Right lobe of liver (tissue), 4 donors: ENCODE data around the gene SPRR4.

Experiments used
- CTCF ChIP-seq, 4 donors: fragments of 200-600 bp in 3 of 4; fragments of 450-650 bp in 1 of 4; IDR thresholded peaks; one replicate each; pipeline versions ENCODE4 v1.5.1 to v1.8.0; 2016 to 2022; ENCODE audit warnings: antibody characterized with exemption in 4 of 4, mild to moderate bottlenecking in 2 of 4
- POLR2A ChIP-seq: fragments of 450-650 bp; IDR thresholded peaks from one replicate; pipeline ENCODE4 v1.6.1; 2017; ENCODE audit warnings: antibody characterized with exemption, mild to moderate bottlenecking
- donor health status: DM: no; HTN: no; CAD: no.
- donor health status: DM: no; HTN: no; CAD: no.
- donor health status: DM: no; HTN: yes; CAD: no.

GRCh38 chr1:152999818-153000217 lies 29.4 kb downstream of the SPRR4 start:
- TF ChIP-seq POLR2A (no peak), CTCF (IDR thresholded peaks at IDR 0.05) (no peak)
